ENCODE data around the gene DGKI.
A peak's percentile ranks its signal among the peaks of the same experiment; 100 is the strongest.

The DGKI gene

DNA sequence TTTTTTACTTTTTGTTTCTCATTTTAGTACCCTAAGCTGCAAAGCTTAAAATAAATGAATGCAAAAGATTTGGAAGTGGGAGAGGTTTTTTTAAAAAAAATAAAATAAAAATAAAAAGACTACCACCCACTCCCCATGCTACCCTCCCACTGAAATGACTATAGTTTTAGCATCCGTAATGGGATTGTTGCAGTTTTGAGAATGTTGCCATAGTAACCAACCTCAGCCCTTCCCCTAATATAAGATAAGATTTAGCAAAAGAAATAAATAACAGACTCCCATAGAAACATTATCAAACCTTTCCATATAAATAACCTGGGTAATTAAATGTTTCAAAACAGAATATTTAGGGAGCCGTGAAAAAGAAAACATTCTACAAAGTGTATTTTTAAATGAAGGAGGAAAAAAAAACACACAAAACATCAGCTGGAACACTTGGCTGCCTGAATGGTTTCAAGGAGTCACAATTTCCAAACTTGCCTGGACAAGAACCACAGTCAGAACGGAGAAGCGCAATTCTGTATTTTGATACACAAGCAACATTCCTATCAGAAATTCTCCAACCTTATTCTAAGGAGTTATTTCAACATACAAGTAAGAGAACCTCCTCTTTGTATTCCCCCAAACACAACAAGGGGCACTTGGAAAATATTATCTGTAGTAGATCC lies 57.4 kb downstream of the DGKI start:
- H2AFZ ChIP-seq (ENCODE audit: low read depth, low read length), result peak overlapping the region; percentile 11
- H3K4me3 ChIP-seq (ENCODE audit: low read length), result no peak overlapping the region
- H3K36me3 ChIP-seq (ENCODE audit: insufficient read depth, low read length), result no peaks in the 10 kb centered on the region
- no peaks in the 10 kb centered on the region for H3K9me3 ChIP-seq (ENCODE audit: low read length)
- peaks cover 21% of the 10 kb centered on the region for H3K4me1 ChIP-seq (ENCODE audit: insufficient read depth, low read length)
- no peaks in the 10 kb centered on the region for H3K27me3 ChIP-seq (ENCODE audit: insufficient read depth, low read length)

DNA sequence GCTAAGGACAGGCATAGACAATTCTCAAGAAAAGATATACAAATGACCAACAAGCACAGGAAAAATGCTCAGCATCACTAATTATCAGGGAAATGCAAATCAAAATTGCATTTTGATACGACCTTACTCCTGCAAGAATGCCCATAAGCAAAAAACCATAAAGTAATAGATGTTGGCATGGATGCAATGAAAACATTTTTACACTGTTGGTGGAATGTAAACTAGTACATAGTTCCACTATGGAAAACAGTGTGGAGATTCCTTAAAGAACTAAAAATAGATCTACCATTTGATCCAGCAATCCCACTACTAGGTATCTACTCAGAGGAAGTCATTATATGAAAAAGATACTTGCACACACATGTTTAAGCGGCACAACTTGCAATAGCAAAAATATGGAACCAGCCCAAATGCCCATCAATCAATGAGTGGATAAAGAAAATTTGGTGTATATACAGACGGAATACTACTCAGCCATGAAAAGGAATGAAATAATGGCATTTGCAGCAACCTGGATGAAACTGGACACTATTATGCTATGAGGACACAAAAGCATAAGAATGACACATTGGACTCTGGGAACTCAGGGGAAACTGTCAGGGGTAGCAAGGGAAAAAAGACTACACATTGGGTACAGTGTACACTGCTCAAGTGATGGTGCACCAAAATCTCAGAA lies 59.3 kb downstream of the DGKI start:
- no peak overlapping the region for H2AFZ ChIP-seq (ENCODE audit: low read depth, low read length)

DNA sequence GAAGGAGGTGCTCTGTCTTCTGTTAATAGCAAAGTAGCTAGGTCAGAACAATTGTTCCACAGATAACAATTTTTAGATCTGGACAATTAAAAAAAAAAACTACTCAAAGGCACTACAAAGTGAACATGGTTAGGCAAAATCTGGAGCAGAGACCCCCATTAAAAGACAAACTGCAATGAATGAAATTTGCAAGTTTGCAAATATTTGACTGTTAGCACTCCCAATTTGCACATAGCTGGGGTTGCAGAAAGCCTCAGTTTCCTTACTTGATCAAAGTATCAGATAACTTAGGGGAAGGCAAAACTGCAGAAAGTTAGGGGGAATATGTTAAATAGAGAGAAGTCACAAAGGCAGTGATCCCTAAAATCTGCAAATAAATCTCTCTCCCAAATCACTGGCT lies 68.3 kb downstream of the DGKI start:
- Histone ChIP-seq H3K36me3 (ENCODE audit: insufficient read depth, low read length) (no peaks in the 10 kb centered on the region), H3K4me3 (ENCODE audit: low read length) (no peak overlapping the region), H3K9me3 (ENCODE audit: low read length) (no peaks in the 10 kb centered on the region), H2AFZ (ENCODE audit: low read depth, low read length) (no peak overlapping the region), H3K4me1 (ENCODE audit: insufficient read depth, low read length) (peaks cover 5% of the 10 kb centered on the region), H3K27me3 (ENCODE audit: insufficient read depth, low read length) (no peaks in the 10 kb centered on the region)

More for the DNA sequence above, 59.3 kb downstream of the DGKI start:
- H3K4me3 ChIP-seq (ENCODE audit: low read length), result no peak overlapping the region
- H3K36me3 ChIP-seq (ENCODE audit: insufficient read depth, low read length), result no peaks in the 10 kb centered on the region
- H3K27me3 ChIP-seq (ENCODE audit: insufficient read depth, low read length), result no peaks in the 10 kb centered on the region
- H3K4me1 ChIP-seq (ENCODE audit: insufficient read depth, low read length), result peaks cover 21% of the 10 kb centered on the region
- no peaks in the 10 kb centered on the region for H3K9me3 ChIP-seq (ENCODE audit: low read length)

DNA sequence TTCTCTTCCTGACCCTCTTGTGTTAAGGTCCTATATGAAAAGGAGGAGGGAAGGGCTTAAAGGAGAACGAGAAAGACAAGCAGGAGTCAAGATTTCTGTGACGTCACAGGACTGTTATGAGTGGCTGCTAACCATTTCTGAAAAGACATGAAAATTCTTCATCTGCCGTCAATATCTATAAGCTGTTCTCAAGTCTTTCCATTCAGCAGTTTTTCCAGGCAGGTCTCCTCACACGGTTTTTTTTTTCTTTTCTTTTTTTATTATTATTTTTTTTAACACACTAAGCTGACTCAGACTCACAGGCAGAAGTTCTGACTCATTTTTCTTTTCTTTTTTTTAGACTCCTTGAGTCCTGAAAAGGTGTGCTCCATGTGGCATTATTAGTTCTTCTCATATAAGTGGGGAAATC lies 72.0 kb downstream of the DGKI start:
- H2AFZ ChIP-seq (ENCODE audit: low read depth, low read length), result no peak overlapping the region
- peaks cover 14% of the 10 kb centered on the region for H3K4me1 ChIP-seq (ENCODE audit: insufficient read depth, low read length)
- H3K36me3 ChIP-seq (ENCODE audit: insufficient read depth, low read length), result no peaks in the 10 kb centered on the region
- H3K27me3 ChIP-seq (ENCODE audit: insufficient read depth, low read length), result no peaks in the 10 kb centered on the region
- H3K9me3 ChIP-seq (ENCODE audit: low read length), result no peaks in the 10 kb centered on the region
- no peak overlapping the region for H3K4me3 ChIP-seq (ENCODE audit: low read length)

DNA sequence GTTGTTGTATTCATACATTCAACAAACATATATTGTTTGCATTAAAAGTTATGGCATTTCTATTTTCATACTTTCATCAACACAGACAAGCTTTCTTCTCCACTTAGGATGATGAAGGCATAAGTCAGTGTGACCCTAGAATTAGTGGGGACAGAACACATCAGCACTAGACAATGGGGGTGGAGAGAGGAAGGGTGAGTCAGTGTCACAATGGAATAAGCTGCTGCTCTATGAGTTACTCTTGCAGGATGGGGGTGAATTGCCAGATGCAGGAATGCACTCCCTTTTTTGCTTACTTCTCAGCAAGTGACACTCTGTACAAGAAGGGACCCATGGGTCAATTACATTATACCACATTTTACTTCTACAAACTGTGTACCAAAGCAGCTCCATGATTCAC lies 74.0 kb downstream of the DGKI start:
- Histone ChIP-seq H3K4me3 (ENCODE audit: low read length) (no peak overlapping the region), H3K36me3 (ENCODE audit: insufficient read depth, low read length) (no peaks in the 10 kb centered on the region), H3K9me3 (ENCODE audit: low read length) (no peaks in the 10 kb centered on the region), H2AFZ (ENCODE audit: low read depth, low read length) (no peak overlapping the region), H3K27me3 (ENCODE audit: insufficient read depth, low read length) (no peaks in the 10 kb centered on the region), H3K4me1 (ENCODE audit: insufficient read depth, low read length) (peaks cover 17% of the 10 kb centered on the region)

DNA sequence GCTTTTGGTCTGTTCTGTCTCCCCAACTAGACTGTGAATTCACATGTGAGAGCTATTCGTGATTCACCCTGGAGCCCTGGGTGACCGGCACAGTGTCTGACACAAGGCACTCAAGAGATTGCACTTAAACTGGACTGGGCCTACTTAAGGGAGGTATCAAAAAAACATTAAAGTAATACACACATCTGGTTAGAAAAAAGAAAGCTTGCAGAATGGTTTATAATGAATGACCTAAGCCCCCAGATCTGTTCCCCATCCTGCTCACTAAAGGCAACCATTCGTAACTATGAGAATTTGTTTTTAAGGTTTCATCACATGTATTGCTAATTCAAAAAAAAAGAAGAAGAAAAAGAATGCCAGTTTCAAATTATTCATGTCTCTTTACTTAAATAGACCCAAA lies 74.5 kb downstream of the DGKI start:
- H3K36me3 ChIP-seq (ENCODE audit: insufficient read depth, low read length), result no peaks in the 10 kb centered on the region
- no peaks in the 10 kb centered on the region for H3K27me3 ChIP-seq (ENCODE audit: insufficient read depth, low read length)
- no peak overlapping the region for H3K4me3 ChIP-seq (ENCODE audit: low read length)
- peaks cover 16% of the 10 kb centered on the region for H3K4me1 ChIP-seq (ENCODE audit: insufficient read depth, low read length)
- H3K9me3 ChIP-seq (ENCODE audit: low read length), result no peaks in the 10 kb centered on the region
- H2AFZ ChIP-seq (ENCODE audit: low read depth, low read length), result no peak overlapping the region

DNA sequence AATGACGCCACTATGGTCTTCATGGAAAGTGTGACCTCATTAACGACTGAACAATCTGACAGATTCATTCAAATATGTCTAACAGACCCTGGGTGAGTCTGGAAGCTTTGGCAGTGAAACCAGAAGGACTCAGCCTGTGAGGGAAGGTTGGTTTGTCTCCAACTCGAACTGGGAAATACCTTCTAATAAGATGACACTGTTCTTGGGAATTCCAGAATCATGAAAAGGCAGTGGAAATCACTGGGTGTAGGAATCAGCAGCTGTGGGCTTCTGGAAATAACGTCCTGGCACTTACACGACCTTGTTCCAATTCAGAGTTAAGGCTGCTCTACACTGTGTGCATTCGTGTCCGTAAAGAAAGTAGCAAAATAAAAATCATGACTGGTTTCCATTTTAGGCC lies 75.1 kb downstream of the DGKI start:
- peaks cover 12% of the 10 kb centered on the region for H3K4me1 ChIP-seq (ENCODE audit: insufficient read depth, low read length)
- no peak overlapping the region for H2AFZ ChIP-seq (ENCODE audit: low read depth, low read length)
- no peaks in the 10 kb centered on the region for H3K9me3 ChIP-seq (ENCODE audit: low read length)
- H3K4me3 ChIP-seq (ENCODE audit: low read length), result no peak overlapping the region
- no peaks in the 10 kb centered on the region for H3K36me3 ChIP-seq (ENCODE audit: insufficient read depth, low read length)
- no peaks in the 10 kb centered on the region for H3K27me3 ChIP-seq (ENCODE audit: insufficient read depth, low read length)

DNA sequence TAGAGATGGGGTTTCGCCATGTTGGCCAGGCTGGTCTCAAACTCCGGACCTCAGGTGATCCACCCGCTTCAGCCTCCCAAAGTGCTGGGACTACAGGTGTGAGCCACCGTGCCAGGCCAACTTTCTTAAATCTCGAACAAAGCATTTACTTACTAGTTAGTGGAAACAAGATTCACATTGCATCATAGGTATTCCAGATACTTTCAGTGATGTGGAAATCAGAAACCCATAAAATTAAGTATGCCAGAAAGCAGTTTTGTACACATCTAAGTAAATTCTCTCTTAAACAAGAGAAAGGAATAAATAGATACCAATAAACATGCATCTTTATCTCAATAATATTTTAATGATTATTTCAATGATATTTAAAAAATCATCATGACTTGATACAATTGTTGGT lies 75.5 kb downstream of the DGKI start:
- Histone ChIP-seq H3K36me3 (ENCODE audit: insufficient read depth, low read length) (no peaks in the 10 kb centered on the region), H2AFZ (ENCODE audit: low read depth, low read length) (no peak overlapping the region), H3K4me3 (ENCODE audit: low read length) (no peak overlapping the region), H3K4me1 (ENCODE audit: insufficient read depth, low read length) (peaks cover 12% of the 10 kb centered on the region), H3K9me3 (ENCODE audit: low read length) (no peaks in the 10 kb centered on the region), H3K27me3 (ENCODE audit: insufficient read depth, low read length) (no peaks in the 10 kb centered on the region)

DNA sequence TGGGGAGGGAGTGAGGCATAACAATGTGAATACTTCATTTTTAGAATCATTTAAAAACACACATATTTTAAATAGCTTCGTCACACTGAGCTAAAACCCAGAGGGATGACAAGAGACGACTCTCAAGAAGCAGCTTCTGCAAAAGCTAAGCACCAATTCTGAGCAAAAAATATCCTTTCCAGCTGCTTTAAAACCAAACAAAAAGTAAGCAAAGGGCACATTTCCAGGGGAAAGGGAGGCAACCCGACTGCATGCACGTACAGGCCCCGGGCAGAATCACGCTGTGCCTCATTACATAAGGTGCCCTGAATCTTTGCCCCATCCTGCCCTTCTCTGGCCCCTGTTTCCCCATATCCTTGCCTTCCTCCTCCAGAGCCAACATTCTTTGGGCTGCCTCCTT lies 78.4 kb downstream of the DGKI start:
- no peaks in the 10 kb centered on the region for H3K36me3 ChIP-seq (ENCODE audit: insufficient read depth, low read length)
- H2AFZ ChIP-seq (ENCODE audit: low read depth, low read length), result no peak overlapping the region
- H3K4me3 ChIP-seq (ENCODE audit: low read length), result no peak overlapping the region
- H3K4me1 ChIP-seq (ENCODE audit: insufficient read depth, low read length), result peaks cover 12% of the 10 kb centered on the region
- H3K9me3 ChIP-seq (ENCODE audit: low read length), result no peaks in the 10 kb centered on the region
- H3K27me3 ChIP-seq (ENCODE audit: insufficient read depth, low read length), result no peaks in the 10 kb centered on the region

DNA sequence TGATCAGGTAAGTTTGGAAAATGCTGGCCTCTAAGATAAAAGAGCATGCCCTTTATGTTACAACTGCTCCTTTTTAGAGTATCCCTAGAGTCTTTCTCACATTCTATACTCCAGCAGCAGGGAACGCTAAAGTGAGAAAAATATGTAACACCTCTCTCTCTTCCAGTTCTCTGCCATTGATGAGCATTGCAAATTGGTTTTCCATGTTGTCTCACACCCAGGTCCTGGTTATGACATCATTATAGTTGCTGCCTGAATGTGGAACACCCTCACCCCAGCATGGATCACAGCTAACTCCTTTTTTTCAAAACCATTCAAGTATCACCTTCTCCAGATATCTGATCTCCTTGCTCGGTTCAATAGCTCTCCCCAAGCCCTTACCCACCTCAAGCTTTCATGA lies 84.4 kb downstream of the DGKI start:
- H3K36me3 ChIP-seq (ENCODE audit: insufficient read depth, low read length), result no peaks in the 10 kb centered on the region
- H2AFZ ChIP-seq (ENCODE audit: low read depth, low read length), result no peak overlapping the region
- peaks cover 10% of the 10 kb centered on the region for H3K4me1 ChIP-seq (ENCODE audit: insufficient read depth, low read length)
- H3K4me3 ChIP-seq (ENCODE audit: low read length), result no peak overlapping the region
- no peaks in the 10 kb centered on the region for H3K9me3 ChIP-seq (ENCODE audit: low read length)
- H3K27me3 ChIP-seq (ENCODE audit: insufficient read depth, low read length), result no peaks in the 10 kb centered on the region

DNA sequence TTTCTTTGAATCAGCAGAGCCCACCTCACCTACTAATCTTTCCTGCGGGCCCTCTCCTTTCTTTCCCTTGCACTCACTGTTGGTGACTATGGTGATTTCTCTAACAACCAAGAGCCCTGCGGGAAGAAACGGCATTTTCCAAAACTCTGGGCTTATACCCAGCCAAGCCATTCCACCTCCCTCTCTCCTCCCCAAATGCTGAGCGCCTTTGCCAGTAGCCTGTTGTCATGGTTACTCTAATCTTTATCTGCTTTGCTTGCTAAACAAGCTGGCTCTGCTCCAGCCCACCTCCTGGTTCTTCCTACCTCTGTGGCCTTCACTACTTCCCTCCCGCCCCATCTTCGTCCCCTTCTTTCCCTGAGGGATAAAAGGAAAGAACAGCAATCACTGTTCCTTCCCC lies 86.7 kb downstream of the DGKI start:
- Histone ChIP-seq H3K4me1 (ENCODE audit: insufficient read depth, low read length) (peaks cover 12% of the 10 kb centered on the region), H3K4me3 (ENCODE audit: low read length) (no peak overlapping the region), H2AFZ (ENCODE audit: low read depth, low read length) (no peak overlapping the region), H3K36me3 (ENCODE audit: insufficient read depth, low read length) (no peaks in the 10 kb centered on the region), H3K9me3 (ENCODE audit: low read length) (no peaks in the 10 kb centered on the region), H3K27me3 (ENCODE audit: insufficient read depth, low read length) (no peaks in the 10 kb centered on the region)

DNA sequence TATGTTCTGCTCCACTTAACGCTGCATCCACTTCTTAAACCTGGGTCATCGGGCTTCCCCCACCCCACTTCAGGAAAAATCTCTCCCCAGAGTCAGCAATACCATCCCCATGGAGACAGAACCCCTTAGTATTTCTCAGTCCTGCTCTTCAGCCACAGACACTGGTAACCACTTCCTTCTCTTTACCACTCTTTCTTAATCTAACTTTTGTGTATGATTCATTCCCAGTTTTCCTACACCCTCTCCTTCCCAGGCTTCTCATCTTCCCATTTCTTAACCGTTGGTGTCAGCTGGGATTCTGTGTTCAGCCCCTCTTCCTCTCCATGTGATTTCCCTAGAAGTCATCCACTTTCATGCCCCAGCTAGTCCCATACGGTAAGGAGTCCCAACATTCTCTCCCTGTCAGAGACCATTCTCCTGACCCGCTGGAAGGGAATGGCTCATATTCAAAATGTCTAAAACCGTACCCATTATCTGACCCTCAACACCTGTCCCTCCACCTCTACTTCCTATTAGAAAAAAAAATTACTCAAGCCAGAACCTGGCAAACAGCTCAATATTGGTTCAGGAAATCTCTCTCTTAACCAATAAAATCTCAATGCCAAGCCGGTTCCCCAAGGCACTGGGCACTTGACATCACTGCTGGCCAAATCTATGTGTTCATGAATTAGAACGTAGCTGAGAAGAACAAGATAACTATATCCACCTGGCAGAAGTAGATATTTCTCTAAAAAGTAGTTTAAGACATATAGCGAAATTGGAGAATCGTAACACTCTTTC lies 89.4 kb downstream of the DGKI start:
- H3K4me3 ChIP-seq (ENCODE audit: low read length), result no peak overlapping the region
- H3K36me3 ChIP-seq (ENCODE audit: insufficient read depth, low read length), result no peaks in the 10 kb centered on the region
- H3K4me1 ChIP-seq (ENCODE audit: insufficient read depth, low read length), result peaks cover 27% of the 10 kb centered on the region
- no peak overlapping the region for H2AFZ ChIP-seq (ENCODE audit: low read depth, low read length)
- H3K27me3 ChIP-seq (ENCODE audit: insufficient read depth, low read length), result no peaks in the 10 kb centered on the region
- no peaks in the 10 kb centered on the region for H3K9me3 ChIP-seq (ENCODE audit: low read length)

DNA sequence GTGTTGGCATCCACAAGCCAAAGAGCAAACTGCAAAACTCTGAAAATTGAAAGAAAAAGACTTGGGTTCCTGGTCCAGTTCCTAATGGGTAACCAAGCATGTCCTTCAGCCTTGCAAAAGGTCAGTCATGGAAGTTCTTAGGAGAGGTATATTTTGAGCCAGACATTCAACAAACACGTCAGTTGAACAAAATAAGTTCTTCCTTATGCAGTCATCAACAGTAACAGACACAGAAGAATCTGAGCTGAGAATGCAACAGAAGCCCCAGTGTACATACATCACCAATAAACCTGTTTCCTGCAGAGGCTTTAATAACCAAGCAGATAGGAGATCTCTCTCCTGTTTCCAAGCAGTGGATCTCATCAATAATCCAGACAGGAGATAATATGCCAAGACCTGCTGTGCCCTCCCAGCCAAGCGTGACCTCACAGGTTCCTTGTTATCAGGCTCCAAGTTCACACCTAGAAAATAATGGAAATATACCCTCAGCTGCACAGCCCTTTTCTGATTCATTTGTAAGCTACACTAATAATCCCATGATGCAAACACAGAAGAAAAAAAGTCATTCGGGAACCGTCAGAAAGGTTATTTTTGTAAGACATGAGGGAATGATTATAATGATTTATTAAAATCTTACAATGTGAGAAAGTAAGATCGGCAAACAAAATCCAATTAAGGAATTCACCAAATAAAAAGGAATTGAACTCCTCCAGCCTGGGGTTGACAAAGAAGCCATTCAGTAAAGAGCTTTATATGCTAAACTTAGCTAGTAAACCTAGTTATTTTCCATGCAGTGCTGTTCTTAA lies 90.7 kb downstream of the DGKI start:
- Histone ChIP-seq H3K27me3 (ENCODE audit: insufficient read depth, low read length) (no peaks in the 10 kb centered on the region), H3K36me3 (ENCODE audit: insufficient read depth, low read length) (no peaks in the 10 kb centered on the region), H3K9me3 (ENCODE audit: low read length) (no peaks in the 10 kb centered on the region), H3K4me3 (ENCODE audit: low read length) (no peak overlapping the region), H3K4me1 (ENCODE audit: insufficient read depth, low read length) (peaks cover 27% of the 10 kb centered on the region), H2AFZ (ENCODE audit: low read depth, low read length) (no peak overlapping the region)

Data from neuron (in vitro differentiated cells).